ENCODE data around the gene WSCD1.

DNA sequence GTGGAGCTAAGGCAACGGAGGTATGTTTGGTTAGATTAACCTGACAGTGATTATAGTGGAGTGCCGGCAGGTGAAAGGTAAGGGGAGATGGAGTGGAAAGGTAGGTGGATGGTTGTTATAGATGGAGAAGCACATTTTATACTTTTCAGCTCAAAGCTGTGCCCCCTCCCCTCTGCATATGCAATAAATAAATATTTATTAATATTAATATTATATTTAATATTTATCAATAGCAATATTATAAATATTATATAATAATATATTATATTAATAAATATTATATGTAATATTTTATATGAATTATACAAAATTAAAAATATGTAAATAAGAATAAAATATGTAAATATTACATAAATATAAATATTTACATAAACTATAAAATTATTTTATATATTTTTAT is 70.0 kb downstream of the WSCD1 start:
- TF ChIP-seq, protein P1, sequence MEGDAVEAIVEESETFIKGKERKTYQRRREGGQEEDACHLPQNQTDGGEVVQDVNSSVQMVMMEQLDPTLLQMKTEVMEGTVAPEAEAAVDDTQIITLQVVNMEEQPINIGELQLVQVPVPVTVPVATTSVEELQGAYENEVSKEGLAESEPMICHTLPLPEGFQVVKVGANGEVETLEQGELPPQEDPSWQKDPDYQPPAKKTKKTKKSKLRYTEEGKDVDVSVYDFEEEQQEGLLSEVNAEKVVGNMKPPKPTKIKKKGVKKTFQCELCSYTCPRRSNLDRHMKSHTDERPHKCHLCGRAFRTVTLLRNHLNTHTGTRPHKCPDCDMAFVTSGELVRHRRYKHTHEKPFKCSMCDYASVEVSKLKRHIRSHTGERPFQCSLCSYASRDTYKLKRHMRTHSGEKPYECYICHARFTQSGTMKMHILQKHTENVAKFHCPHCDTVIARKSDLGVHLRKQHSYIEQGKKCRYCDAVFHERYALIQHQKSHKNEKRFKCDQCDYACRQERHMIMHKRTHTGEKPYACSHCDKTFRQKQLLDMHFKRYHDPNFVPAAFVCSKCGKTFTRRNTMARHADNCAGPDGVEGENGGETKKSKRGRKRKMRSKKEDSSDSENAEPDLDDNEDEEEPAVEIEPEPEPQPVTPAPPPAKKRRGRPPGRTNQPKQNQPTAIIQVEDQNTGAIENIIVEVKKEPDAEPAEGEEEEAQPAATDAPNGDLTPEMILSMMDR (IDR thresholded peaks at IDR 0.05; ENCODE audit: low read depth, low read length), result no peak
- TF ChIP-seq EZH2phosphoT487 (IDR thresholded peaks at IDR 0.05; ENCODE audit: low read depth), result no peak
